Activated CD4-positive, alpha-beta T cell treated with anti-CD3 and anti-CD28 coated beads, Interleukin-2, amount 10 ng/mL, durations not matched to agents 24 days and 14 days (primary cell): Measurements from ENCODE around the gene SMU1. TPM values are rescaled to one million over a fixed set of nuclear protein-coding genes. Genes with fewer than 3 reads are reported as not detected.

Experiments used
- DNase-seq: peaks from one replicate; pipeline ENCODE4 v3.0.0; 2022
- H3K27ac Mint-ChIP-seq: one replicate; pipeline ENCODE4 v1.8.0; 2022; ENCODE audit warnings: mild to moderate bottlenecking, mixed read lengths
- H3K27me3 Mint-ChIP-seq: one replicate; pipeline ENCODE4 v1.8.0; 2022; ENCODE audit warnings: mixed read lengths
- H3K36me3 Mint-ChIP-seq: one replicate; pipeline ENCODE4 v1.8.0; 2022; ENCODE audit warnings: low read depth, mild to moderate bottlenecking, mixed read lengths
- H3K4me1 Mint-ChIP-seq: one replicate; pipeline ENCODE4 v1.8.0; 2021; ENCODE audit warnings: mixed read lengths
- H3K4me3 Mint-ChIP-seq: one replicate; pipeline ENCODE4 v1.8.0; 2022; ENCODE audit warnings: mild to moderate bottlenecking, moderate library complexity, mixed read lengths
- H3K9me3 Mint-ChIP-seq: one replicate; pipeline ENCODE4 v1.8.0; 2021; ENCODE audit warnings: mixed read lengths
- intact Hi-C: fragments of 100-400 bp; cut with micrococcal nuclease; formaldehyde crosslinking; loops from one replicate; pipeline ENCODE4 v1.15.1; 2023
- total RNA-seq: library from RNA; stranded (reverse); gene quantifications from 2 replicates; pipeline ENCODE4 v1.2.3, GENCODE V29; 2022

The SMU1 gene
- total RNA-seq, 1 donor from 2014 or later: 28.6 TPM

DNA sequence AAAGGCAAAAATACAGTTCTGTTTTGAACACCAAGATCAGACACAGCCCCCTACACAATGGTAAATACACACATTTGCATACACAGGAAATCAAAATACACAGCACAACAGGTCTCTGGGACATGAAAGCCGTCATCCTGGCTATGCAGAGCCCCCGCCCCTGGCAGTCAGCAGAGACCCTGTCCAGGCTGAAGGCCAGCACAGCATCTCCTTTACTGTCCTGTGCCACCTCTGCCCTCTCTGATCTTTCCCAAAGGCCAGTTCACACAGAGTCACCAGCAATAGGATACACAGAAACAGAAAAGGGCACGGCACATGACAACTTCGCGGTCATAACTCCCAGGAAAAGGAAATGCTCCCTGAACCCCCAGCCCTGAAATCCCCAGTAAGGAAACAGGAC lies 34.2 kb upstream of the SMU1 start:
- no peaks in the 10 kb centered on the region for H3K27me3 Mint-ChIP-seq
- DNase-seq: no peak
- peaks cover 8% of the 10 kb centered on the region for H3K4me1 Mint-ChIP-seq
- no peak overlapping the region for H3K4me3 Mint-ChIP-seq
- intact Hi-C loops: no loop called here
- H3K27ac Mint-ChIP-seq: no peak overlapping the region
- H3K36me3 Mint-ChIP-seq: peaks cover 37% of the 10 kb centered on the region
- no peaks in the 10 kb centered on the region for H3K9me3 Mint-ChIP-seq

DNA sequence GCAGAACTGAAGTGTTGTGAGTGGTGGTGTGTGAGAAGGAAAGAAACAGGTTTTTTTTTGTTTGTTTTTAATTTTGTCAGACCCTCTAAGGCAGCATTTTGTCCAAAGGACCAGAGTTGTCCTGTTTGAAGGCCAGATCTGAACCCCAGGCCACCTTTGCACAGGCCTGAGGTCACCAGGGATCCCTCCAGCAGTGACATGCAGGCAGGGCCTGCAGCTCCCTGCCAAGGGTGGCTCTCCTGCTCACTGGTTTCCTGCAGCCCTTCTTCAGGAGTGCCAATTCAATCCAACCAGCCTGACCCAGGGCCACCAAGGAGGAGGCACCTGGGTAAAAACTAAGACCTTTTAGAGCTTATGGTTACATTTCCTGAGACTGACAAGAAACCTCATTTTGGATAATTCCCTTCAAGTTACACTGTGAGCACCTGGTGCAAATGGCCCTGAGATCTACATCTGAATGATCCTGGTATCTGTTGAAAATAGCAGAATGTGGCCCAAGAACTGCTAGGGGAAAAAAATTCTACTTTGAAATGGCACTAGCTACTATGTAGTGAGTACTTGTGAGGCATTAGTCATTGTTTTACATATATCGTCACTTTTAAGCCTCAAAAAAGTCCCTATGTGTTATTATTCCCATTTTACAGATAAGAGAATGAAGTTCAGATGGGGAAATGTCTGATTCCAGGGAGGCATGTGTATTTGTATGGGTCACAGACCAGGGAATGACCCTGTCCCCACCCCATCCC lies 33.5 kb upstream of the SMU1 start:
- Mint-ChIP-seq H3K36me3 (peaks cover 36% of the 10 kb centered on the region), H3K4me3 (no peak overlapping the region), H3K4me1 (peaks cover 8% of the 10 kb centered on the region), H3K27ac (peak overlapping the region; percentile 26), H3K27me3 (no peaks in the 10 kb centered on the region), H3K9me3 (no peaks in the 10 kb centered on the region)
- intact Hi-C loops: no loop called here
- no peak for DNase-seq

DNA sequence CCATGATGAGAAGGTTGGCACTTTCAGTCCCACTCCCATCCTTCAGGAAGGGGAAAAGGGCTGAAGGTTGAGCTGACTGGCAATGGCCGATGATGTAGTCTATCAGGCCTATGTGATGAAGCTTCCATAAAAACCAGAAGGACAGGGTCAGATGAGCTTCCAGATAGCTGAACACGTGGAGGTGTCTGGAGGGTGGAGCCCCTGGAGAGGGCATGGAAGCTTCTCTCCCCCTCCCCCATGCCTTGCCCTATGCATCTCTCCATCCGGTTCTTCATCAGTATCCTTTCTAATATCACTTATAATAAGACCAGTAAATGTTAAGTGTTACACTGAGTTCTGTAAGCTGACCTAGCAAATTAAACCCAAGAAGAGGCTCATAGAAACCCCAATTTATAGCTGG lies 32.6 kb upstream of the SMU1 start:
- H3K4me3 Mint-ChIP-seq: no peak overlapping the region
- no peaks in the 10 kb centered on the region for H3K9me3 Mint-ChIP-seq
- peaks cover 36% of the 10 kb centered on the region for H3K36me3 Mint-ChIP-seq
- no peak overlapping the region for H3K27ac Mint-ChIP-seq
- H3K27me3 Mint-ChIP-seq: no peaks in the 10 kb centered on the region
- H3K4me1 Mint-ChIP-seq: peaks cover 8% of the 10 kb centered on the region
- intact Hi-C loops: no loop called here
- no peak for DNase-seq

DNA sequence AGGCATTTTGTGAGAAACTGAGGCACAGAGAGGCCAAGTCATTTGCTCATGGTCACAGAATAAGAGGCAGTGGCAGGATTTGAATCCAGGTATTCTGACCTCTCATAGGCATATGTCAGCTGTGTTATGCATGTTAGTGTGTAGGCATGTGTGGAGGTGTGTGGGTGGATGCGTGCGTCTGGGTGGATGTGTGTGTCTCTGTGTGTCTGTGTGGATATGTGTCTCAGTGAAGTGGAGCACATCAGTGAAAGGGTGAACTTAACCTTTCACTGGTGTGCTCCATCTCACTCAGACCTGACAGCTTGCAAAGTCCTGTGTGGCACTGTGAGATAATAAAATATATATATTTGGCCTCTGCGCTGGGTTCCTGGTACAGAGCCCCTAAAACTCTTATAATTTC lies 32.0 kb upstream of the SMU1 start:
- H3K9me3 Mint-ChIP-seq: no peaks in the 10 kb centered on the region
- H3K4me1 Mint-ChIP-seq: peaks cover 8% of the 10 kb centered on the region
- H3K36me3 Mint-ChIP-seq: peaks cover 29% of the 10 kb centered on the region
- intact Hi-C loops: no loop called here
- DNase-seq: no peak
- H3K4me3 Mint-ChIP-seq: no peak overlapping the region
- H3K27me3 Mint-ChIP-seq: no peaks in the 10 kb centered on the region
- no peak overlapping the region for H3K27ac Mint-ChIP-seq

DNA sequence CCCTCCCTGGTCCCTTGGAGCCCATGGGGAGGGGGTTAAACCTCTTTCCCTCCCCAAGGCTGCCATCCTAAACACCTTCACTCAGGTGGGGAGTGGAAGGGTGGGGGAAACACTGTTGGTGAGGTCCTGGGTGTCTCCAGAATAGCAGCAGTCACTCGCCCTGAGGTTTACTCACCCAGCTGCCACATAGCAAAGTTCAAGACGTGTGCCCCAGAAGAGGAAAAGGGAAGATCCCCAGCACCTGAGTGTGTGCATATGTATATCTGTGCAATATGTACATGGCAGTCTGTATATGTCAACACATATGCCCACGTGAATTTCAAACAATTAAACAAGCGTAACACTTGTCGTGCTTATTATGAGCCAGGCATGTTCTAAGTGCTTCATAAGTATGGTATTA lies 31.3 kb upstream of the SMU1 start:
- H3K36me3 Mint-ChIP-seq: peaks cover 22% of the 10 kb centered on the region
- intact Hi-C loops: no loop called here
- peaks cover 8% of the 10 kb centered on the region for H3K4me1 Mint-ChIP-seq
- no peaks in the 10 kb centered on the region for H3K27me3 Mint-ChIP-seq
- no peaks in the 10 kb centered on the region for H3K9me3 Mint-ChIP-seq
- no peak overlapping the region for H3K27ac Mint-ChIP-seq
- no peak overlapping the region for H3K4me3 Mint-ChIP-seq
- no peak for DNase-seq

DNA sequence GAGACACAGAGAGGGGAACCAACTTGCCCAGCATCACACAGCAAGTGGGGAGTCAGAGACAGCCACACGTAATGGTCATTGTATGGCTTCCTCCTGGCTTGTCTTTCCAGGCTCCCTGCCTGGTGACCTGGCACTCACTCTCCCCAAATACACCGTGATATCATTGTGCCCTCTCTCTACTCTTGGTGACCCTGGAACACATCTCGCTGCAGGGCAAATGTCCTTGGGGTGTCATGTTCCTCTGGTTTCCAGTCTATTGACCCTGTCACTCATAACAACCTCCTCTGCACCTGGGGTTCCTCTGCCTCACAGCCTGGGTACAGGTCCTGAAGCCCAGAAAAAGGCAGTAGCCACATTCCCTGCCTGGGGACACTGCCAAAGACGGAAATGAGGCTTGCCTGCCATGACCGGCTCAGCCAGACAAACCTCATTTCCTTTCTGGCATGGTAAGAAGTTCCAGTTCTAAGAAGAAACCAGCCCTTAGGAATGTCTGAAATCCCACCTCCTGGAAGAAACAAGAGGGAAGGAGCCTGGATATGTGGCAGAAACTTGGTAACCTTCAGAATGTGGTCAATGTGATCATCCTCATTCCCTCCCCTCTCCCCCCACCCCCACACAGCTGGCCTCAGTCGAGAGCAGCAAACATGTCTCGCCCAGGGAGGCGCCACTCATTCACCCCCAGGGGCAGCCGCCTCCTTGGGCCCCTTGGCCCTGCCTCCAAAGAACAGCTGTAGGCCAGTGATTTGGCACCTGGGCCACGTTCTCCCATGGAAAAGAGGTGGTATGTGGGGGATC lies 30.6 kb upstream of the SMU1 start:
- peak overlapping the region; percentile 30 for H3K27ac Mint-ChIP-seq
- intact Hi-C loops: no loop called here
- no peaks in the 10 kb centered on the region for H3K9me3 Mint-ChIP-seq
- peaks cover 18% of the 10 kb centered on the region for H3K36me3 Mint-ChIP-seq
- H3K27me3 Mint-ChIP-seq: no peaks in the 10 kb centered on the region
- no peak overlapping the region for H3K4me3 Mint-ChIP-seq
- DNase-seq: no peak
- H3K4me1 Mint-ChIP-seq: peaks cover 8% of the 10 kb centered on the region

DNA sequence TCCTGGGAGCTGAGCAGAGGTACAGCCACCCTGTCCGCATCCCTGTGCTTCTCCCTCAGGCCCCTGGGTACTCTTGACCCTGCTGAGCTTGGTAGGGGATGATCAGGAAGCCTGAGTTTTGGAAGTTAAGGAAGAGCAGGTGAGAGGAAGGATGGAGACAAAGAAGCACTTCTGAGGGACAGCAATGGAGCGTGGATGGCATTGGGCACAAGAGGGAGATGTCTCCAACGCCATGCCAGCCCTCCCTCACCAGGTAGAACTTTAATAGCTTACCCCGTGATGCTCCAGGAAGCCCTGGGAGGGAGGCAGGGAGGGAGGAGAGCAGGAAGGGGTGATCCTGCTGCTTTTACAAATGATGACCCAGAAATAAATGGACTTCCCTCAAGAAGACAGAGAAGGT lies 29.9 kb upstream of the SMU1 start:
- Mint-ChIP-seq H3K9me3 (no peaks in the 10 kb centered on the region), H3K36me3 (peaks cover 13% of the 10 kb centered on the region), H3K4me1 (peaks cover 8% of the 10 kb centered on the region), H3K27ac (no peak overlapping the region), H3K4me3 (no peak overlapping the region), H3K27me3 (no peaks in the 10 kb centered on the region)
- intact Hi-C loops: no loop called here
- no peak for DNase-seq

DNA sequence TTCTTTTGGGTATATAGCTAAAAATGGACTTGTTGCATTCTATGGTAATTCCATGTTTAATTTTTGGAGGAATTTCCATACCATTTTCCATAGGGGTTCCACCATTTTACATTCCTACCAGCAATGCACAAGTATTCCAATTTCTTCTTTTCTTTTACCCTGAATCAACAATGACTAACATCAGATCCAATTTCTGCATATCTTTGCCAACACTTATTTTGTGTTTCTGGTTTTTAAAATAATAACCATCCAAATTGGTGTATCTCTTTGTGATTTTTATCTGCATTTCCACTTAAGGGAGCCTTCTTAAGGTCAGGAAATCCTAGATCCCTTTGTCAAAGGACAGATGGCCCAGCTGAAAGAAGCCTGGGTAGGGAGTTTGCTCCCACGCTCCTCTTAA lies 29.5 kb upstream of the SMU1 start:
- H3K4me1 Mint-ChIP-seq: peaks cover 7% of the 10 kb centered on the region
- intact Hi-C loops: no loop called here
- H3K27me3 Mint-ChIP-seq: no peaks in the 10 kb centered on the region
- no peaks in the 10 kb centered on the region for H3K9me3 Mint-ChIP-seq
- H3K36me3 Mint-ChIP-seq: peaks cover 9% of the 10 kb centered on the region
- DNase-seq: no peak
- H3K4me3 Mint-ChIP-seq: no peak overlapping the region
- H3K27ac Mint-ChIP-seq: no peak overlapping the region

DNA sequence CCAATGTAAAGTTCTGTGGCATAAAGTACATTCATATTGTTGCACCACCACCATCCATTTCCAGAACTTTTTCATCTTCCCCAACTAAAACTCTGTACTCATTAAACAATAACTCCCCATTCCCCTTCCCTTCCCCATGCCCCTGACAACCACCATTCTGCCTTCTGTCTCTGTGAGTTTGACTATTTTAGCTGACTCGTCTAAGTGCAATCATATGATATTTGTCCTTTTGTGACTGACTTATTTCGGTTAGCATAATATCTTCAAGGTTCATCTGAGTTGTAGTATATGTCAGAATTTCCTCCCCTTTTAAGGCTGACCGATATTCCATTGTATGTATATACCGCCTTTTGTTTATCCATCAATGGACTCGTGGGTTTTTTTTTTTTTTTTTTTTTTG lies 29.0 kb upstream of the SMU1 start:
- H3K9me3 Mint-ChIP-seq: no peaks in the 10 kb centered on the region
- peaks cover 8% of the 10 kb centered on the region for H3K36me3 Mint-ChIP-seq
- DNase-seq: no peak
- no peak overlapping the region for H3K4me3 Mint-ChIP-seq
- H3K4me1 Mint-ChIP-seq: peaks cover 4% of the 10 kb centered on the region
- intact Hi-C loops: no loop called here
- no peaks in the 10 kb centered on the region for H3K27me3 Mint-ChIP-seq
- no peak overlapping the region for H3K27ac Mint-ChIP-seq

DNA sequence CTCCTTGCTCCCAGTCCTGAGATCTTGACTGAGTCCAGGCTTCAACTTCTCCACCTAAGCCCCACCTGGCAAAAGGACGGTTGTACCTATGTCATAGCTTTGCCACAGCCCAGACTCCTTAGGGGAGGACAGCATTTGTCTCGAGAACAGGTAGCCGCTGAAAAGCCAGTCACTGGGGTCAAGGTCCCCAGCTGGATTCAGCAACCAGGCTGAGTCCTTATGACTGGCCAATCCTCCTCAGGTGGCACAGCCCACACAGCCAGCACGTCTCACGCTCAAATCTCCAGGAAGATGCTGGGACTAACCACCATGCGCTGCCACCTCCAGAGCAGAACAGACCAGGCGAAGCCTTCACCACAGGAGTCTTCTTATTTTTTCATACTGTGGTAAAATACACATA lies 27.9 kb upstream of the SMU1 start:
- no peak overlapping the region for H3K27ac Mint-ChIP-seq
- peaks cover 6% of the 10 kb centered on the region for H3K36me3 Mint-ChIP-seq
- H3K4me3 Mint-ChIP-seq: no peak overlapping the region
- H3K27me3 Mint-ChIP-seq: no peaks in the 10 kb centered on the region
- no peaks in the 10 kb centered on the region for H3K9me3 Mint-ChIP-seq
- intact Hi-C loops: no loop called here
- H3K4me1 Mint-ChIP-seq: peaks cover 1% of the 10 kb centered on the region
- no peak for DNase-seq

DNA sequence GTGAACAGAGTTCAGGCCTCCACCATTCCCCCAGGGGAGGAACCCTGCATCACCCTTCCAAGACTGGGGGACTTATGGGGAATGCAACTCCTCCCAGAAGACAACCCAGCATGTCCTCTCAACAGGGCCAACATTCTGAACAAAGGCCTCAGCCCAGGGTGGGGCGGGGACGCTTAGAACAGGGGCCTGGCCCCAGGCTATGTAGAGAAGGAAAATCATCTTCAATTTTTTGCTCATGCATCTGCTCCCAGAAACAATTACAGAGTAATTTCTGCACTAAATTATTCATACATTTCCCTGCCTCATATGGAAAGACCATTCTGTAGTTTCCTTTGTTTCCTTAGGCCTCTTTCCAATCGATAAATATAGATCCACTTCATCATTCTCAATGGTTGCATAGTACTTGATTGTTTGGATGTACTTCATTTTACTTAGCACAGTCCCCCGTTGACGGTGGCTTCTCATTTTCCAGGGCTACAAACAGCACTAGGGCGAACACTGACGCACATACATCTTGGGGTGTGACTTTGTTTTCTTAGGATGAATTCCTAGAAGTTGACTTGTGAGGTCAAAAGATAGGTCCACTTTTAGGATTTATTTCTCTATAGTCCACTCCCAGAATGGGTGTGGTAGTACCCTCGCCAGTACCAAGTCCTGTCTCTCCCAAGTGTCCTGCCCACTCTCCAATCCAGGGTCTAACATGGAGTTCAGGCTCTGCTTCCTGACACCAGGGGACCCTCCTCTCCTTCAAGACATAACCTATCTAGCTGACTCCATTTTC lies 27.2 kb upstream of the SMU1 start:
- DNase-seq: no peak
- Mint-ChIP-seq H3K4me1 (peaks cover 1% of the 10 kb centered on the region), H3K27ac (no peak overlapping the region), H3K36me3 (peaks cover 2% of the 10 kb centered on the region), H3K9me3 (no peaks in the 10 kb centered on the region), H3K4me3 (no peak overlapping the region), H3K27me3 (no peaks in the 10 kb centered on the region)
- intact Hi-C loops: no loop called here

DNA sequence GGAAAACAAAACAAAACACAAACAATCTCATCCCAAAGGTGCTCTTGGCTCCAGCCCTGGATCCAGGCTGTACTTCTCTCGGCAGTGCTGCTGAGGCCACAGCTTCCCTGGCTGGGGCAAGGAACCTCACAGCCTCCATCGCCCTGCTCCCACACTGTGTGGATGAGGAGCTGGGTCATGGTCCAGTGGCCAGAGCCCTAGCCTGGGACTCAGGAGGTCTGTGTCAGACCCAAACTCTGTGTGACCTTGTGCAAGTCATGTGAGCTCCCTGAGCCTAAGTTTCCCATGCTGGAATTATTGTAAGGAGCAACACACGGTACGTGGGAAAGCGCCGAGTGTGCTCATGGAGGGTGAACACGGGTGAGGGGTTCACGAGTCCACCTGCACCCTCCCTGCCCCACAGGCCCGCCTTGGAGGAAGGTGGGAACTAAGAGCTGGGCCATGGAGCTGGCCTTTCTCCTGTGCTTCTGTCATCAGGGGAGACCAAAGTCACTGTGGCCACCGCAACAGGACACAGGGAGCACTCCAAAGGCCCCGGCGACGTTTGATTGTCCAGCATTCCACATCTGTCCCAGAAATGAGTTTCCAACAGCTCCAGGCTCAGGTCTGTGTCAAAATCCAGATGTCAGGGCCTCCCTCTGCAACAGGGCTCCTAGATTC lies 26.2 kb upstream of the SMU1 start:
- peaks cover 1% of the 10 kb centered on the region for H3K4me1 Mint-ChIP-seq
- no peaks in the 10 kb centered on the region for H3K9me3 Mint-ChIP-seq
- H3K36me3 Mint-ChIP-seq: peaks cover 2% of the 10 kb centered on the region
- H3K27ac Mint-ChIP-seq: no peak overlapping the region
- DNase-seq: no peak
- intact Hi-C loops: no loop called here
- no peak overlapping the region for H3K4me3 Mint-ChIP-seq
- no peaks in the 10 kb centered on the region for H3K27me3 Mint-ChIP-seq

DNA sequence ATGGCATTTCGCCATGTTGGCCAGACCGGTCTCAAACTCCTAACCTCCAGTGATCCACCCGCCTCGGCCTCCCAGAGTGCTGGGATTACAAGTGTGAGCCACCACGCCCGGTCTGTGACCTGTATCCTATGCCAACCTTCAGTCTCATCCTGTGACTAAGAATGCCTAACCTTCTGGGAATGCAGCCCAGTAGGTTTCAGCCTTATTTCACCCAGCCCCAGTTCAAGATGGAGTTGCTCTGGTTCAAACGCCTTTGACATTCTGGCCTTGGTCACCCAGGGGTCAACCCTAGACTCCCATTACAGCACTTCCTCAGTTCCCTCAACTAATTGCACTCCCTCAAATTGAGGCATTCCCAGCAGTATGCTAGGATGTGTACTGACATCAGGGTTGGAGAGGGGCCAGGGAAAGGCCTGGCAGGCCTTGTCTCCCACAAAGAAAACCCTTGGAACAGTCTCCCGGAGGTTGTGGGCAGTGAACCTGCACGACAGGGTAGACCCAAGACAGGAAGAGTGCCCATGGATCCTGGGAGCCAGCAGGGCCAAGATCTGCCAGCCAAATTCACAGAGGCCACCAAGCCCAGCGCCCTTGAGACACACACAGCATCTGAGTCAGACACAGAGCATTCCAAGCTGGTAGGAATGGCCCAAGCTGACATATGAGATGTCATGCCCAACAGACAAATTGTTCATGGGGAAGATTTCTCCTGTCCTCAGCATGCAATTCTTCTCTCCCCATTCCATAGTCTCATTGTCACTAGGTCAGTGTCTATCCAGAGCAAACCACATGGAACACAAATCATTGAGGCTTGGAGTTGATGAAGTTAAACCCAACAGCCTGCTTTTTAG lies 24.9 kb upstream of the SMU1 start:
- peaks cover 2% of the 10 kb centered on the region for H3K36me3 Mint-ChIP-seq
- no peak for DNase-seq
- H3K27ac Mint-ChIP-seq: no peak overlapping the region
- peaks cover 1% of the 10 kb centered on the region for H3K4me1 Mint-ChIP-seq
- H3K4me3 Mint-ChIP-seq: no peak overlapping the region
- H3K27me3 Mint-ChIP-seq: no peaks in the 10 kb centered on the region
- no peaks in the 10 kb centered on the region for H3K9me3 Mint-ChIP-seq
- intact Hi-C loops: no loop called here
